Measurements from ENCODE around the gene AK9.

DNA sequence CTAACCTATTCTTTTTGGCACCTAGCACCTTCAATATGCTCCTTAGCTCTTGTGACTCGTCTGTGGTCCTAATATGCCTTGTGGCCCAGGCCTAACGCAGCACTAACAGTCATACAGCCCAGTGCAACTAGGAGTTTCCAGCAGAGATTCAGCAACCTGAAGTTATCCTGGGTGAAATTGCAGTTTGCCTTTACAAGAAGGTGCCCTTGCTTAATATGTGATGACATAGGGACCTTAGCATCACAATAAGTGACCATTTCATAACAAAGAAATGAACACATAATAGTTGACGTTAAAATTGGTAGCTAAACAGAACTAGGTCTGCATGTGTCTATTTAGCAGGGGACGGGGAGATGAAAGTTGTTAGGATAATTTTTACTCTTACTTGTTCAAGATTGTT lies 10.2 kb upstream of the AK9 start:
- no peak for TF ChIP-seq POLR2A (IDR thresholded peaks at IDR 0.05)
- TF ChIP-seq, protein P1, sequence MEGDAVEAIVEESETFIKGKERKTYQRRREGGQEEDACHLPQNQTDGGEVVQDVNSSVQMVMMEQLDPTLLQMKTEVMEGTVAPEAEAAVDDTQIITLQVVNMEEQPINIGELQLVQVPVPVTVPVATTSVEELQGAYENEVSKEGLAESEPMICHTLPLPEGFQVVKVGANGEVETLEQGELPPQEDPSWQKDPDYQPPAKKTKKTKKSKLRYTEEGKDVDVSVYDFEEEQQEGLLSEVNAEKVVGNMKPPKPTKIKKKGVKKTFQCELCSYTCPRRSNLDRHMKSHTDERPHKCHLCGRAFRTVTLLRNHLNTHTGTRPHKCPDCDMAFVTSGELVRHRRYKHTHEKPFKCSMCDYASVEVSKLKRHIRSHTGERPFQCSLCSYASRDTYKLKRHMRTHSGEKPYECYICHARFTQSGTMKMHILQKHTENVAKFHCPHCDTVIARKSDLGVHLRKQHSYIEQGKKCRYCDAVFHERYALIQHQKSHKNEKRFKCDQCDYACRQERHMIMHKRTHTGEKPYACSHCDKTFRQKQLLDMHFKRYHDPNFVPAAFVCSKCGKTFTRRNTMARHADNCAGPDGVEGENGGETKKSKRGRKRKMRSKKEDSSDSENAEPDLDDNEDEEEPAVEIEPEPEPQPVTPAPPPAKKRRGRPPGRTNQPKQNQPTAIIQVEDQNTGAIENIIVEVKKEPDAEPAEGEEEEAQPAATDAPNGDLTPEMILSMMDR (IDR thresholded peaks at IDR 0.05), result no peak
